SU-DHL-6 (cell line): ENCODE data around the gene ST3GAL6.

ENCODE experiments used
- H2AFZ ChIP-seq: fragments of 200-600 bp; sonication (generic); 2 replicates; pipeline ENCODE4 v1.6.1; 2014; ENCODE audit warnings: low read depth, mild to moderate bottlenecking, moderate library complexity, mixed read lengths, antibody characterized with exemption, low read length; ENCODE audit not compliant: severe bottlenecking
- H3F3A ChIP-seq: fragments of 200-600 bp; shearing (Covaris generic); 2 replicates; pipeline ENCODE4 v1.6.0; 2016; ENCODE audit warnings: antibody characterized with exemption, mild to moderate bottlenecking; ENCODE audit not compliant: insufficient read depth
- H3K27ac ChIP-seq: fragments of 200-600 bp; sonication (generic); 2 replicates; pipeline ENCODE4 v1.5.1; 2016; ENCODE audit warnings: low read depth, mild to moderate bottlenecking, low read length, moderate library complexity, mixed read lengths
- H3K27me3 ChIP-seq: fragments of 200-600 bp; sonication (generic), shearing (Covaris generic); 2 replicates; pipeline ENCODE4 v1.6.0; 2014; ENCODE audit warnings: mild to moderate bottlenecking, low read length
- H3K36me3 ChIP-seq: fragments of 200-600 bp; sonication (generic); 2 replicates; pipeline ENCODE4 v1.6.1; 2014; ENCODE audit warnings: mild to moderate bottlenecking, low read length, mixed read lengths
- H3K4me2 ChIP-seq: fragments of 300-600, 200-600 bp; shearing (Covaris generic), sonication (generic); 2 replicates; pipeline ENCODE4 v1.6.0; 2014; ENCODE audit warnings: low read length, low read depth, mild to moderate bottlenecking; ENCODE audit not compliant: poor library complexity, severe bottlenecking
- H3K4me3 ChIP-seq: fragments of 200-600 bp; sonication (generic); 2 replicates; pipeline ENCODE4 v1.5.1; 2014; ENCODE audit warnings: antibody characterized with exemption, low read length, mild to moderate bottlenecking, mixed read lengths; ENCODE audit not compliant: insufficient read depth, poor library complexity, severe bottlenecking
- H3K79me2 ChIP-seq: fragments of 200-600 bp; sonication (generic); 2 replicates; pipeline ENCODE4 v1.6.1; 2014; ENCODE audit warnings: mild to moderate bottlenecking, low read length, moderate library complexity; ENCODE audit not compliant: insufficient read depth
- H3K9ac ChIP-seq: fragments of 200-600 bp; sonication (generic); 2 replicates; pipeline ENCODE4 v1.7.0; 2014; ENCODE audit warnings: mild to moderate bottlenecking, low read length
- H3K9me2 ChIP-seq: fragments of 200-600 bp; sonication (generic); replicated peaks from 2 replicates; pipeline ENCODE4 v1.6.1; 2014; ENCODE audit warnings: low read length; ENCODE audit not compliant: insufficient read depth
- H3K9me3 ChIP-seq: fragments of 200-600 bp; sonication (generic); 2 replicates; pipeline ENCODE4 v1.6.1; 2014; ENCODE audit warnings: low read length, mixed read lengths; ENCODE audit not compliant: insufficient read depth
- H4K20me1 ChIP-seq: fragments of 200-600 bp; sonication (generic); 2 replicates; pipeline ENCODE4 v1.6.1; 2014; ENCODE audit warnings: low read depth, mild to moderate bottlenecking, antibody characterized with exemption, low read length, moderate library complexity, mixed read lengths
- EZH2phosphoT487 ChIP-seq: fragments of 200-600 bp; sonication (generic), shearing (Covaris generic); conservative IDR thresholded peaks from 2 replicates; pipeline ENCODE4 v1.6.1; 2018; ENCODE audit warnings: mild to moderate bottlenecking, antibody characterized with exemption, low read length, moderate library complexity, mixed read lengths
- TF ChIP-seq, protein P1 (sequence below): fragments of 200-600 bp; sonication (generic); IDR thresholded peaks from one replicate; pipeline ENCODE4 v1.5.1; 2017; ENCODE audit warnings: antibody characterized with exemption, mild to moderate bottlenecking, low read length, moderate library complexity; ENCODE audit not compliant: insufficient read depth, poor library complexity, severe bottlenecking

ST3GAL6 gene

DNA sequence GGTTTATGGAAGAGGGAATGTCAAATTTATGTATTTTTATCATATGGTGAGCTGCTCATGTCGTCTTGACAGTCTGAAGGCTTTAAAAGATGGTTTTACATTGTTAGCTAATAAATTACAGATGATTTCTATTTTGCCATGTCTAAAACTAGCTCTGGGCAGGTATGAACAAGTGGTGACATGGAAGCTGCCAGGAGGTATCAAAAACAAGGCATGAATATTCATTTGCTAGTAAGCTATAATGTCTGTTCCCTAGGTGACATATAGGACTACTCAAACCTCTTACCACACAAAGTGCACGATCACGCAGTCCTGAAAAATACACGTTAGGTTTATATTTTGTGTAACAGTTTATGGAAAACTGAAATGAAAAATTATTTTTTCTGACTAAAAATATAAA, 34.8 kb downstream of the ST3GAL6 start:
- Histone ChIP-seq H3K9ac (no peak overlapping the region), H3K9me3 (no peaks in the 10 kb centered on the region), H3K27ac (no peak overlapping the region), H4K20me1 (no peaks in the 10 kb centered on the region), H2AFZ (no peak overlapping the region), H3K9me2 (no peaks in the 10 kb centered on the region), H3K79me2 (no peaks in the 10 kb centered on the region), H3K4me2 (no peak overlapping the region), H3K4me3 (no peak overlapping the region), H3K27me3 (no peaks in the 10 kb centered on the region), H3F3A (no peaks in the 10 kb centered on the region), H3K36me3 (no peaks in the 10 kb centered on the region)
- TF ChIP-seq EZH2phosphoT487 = no peak
- TF ChIP-seq, protein P1, sequence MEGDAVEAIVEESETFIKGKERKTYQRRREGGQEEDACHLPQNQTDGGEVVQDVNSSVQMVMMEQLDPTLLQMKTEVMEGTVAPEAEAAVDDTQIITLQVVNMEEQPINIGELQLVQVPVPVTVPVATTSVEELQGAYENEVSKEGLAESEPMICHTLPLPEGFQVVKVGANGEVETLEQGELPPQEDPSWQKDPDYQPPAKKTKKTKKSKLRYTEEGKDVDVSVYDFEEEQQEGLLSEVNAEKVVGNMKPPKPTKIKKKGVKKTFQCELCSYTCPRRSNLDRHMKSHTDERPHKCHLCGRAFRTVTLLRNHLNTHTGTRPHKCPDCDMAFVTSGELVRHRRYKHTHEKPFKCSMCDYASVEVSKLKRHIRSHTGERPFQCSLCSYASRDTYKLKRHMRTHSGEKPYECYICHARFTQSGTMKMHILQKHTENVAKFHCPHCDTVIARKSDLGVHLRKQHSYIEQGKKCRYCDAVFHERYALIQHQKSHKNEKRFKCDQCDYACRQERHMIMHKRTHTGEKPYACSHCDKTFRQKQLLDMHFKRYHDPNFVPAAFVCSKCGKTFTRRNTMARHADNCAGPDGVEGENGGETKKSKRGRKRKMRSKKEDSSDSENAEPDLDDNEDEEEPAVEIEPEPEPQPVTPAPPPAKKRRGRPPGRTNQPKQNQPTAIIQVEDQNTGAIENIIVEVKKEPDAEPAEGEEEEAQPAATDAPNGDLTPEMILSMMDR = no peak

DNA sequence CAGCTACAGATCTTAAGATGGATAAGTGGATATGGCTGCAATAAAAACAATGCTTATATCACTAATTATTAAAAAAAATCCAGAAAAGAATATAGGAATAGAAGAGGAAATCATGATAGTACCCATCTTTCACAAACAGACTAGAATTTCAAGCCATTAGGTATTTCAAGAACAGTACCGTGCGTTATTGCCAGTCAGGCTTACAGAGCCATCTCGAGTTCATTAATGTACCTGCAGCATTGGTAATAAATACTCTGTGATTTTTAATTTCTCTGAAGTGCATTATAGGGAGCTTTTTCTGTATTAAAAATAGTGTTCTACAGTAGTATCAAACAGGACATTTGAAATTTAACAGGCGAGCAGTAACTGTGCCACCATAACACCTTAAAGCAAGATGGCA, 35.7 kb downstream of the ST3GAL6 start:
- Histone ChIP-seq H3K9me2 (no peaks in the 10 kb centered on the region), H4K20me1 (no peaks in the 10 kb centered on the region), H3K79me2 (no peaks in the 10 kb centered on the region), H3K27ac (no peak overlapping the region), H3K36me3 (no peaks in the 10 kb centered on the region), H3K9ac (no peak overlapping the region), H2AFZ (no peak overlapping the region), H3K4me2 (no peak overlapping the region), H3K4me3 (no peak overlapping the region), H3F3A (no peaks in the 10 kb centered on the region), H3K27me3 (no peaks in the 10 kb centered on the region), H3K9me3 (no peaks in the 10 kb centered on the region)
- TF ChIP-seq, protein P1 = no peak
- TF ChIP-seq EZH2phosphoT487 = no peak

DNA sequence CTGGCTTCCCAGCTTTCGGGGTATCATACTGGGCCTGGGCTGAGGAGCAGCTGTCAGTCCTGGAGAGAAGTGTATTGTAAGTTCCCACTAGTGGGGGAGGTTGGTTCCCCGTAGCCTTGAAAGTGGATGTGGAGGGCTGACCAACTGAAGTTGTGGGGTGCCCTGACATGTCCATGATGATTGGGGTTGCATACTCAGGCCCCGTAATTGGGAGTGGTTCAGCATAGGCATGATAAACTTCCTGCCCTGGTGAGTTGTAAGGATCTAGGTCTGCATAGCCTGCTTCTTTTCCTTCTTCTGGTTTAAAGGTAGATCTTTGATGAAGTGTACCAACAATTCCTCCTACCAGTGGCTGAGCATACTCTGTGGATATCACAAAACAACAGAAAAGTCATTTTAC, 36.3 kb downstream of the ST3GAL6 start:
- H3K9me3 ChIP-seq = no peaks in the 10 kb centered on the region
- no peaks in the 10 kb centered on the region for H3F3A ChIP-seq

More for the DNA sequence above, 36.3 kb downstream of the ST3GAL6 start:
- H3K79me2 ChIP-seq = no peaks in the 10 kb centered on the region
- no peak overlapping the region for H3K9ac ChIP-seq
- no peak overlapping the region for H3K4me2 ChIP-seq
- no peaks in the 10 kb centered on the region for H3K27me3 ChIP-seq
- no peak for TF ChIP-seq EZH2phosphoT487
- TF ChIP-seq, protein P1 = no peak
- H4K20me1 ChIP-seq = no peaks in the 10 kb centered on the region
- no peak overlapping the region for H2AFZ ChIP-seq
- H3K36me3 ChIP-seq = no peaks in the 10 kb centered on the region
- no peak overlapping the region for H3K27ac ChIP-seq
- no peak overlapping the region for H3K4me3 ChIP-seq
- no peaks in the 10 kb centered on the region for H3K9me2 ChIP-seq
